H9 (cell line): Measurements from ENCODE around the gene ENOSF1. TPM values are rescaled to one million over a fixed set of nuclear protein-coding genes. Genes with fewer than 3 reads are reported as not detected.

ENCODE experiments used
- DNase-seq: peaks from one replicate; pipeline ENCODE4 v3.0.0-alpha.2; 2017
- H2AFZ ChIP-seq: one replicate; pipeline ENCODE4 v1.6.1; 2013; ENCODE audit warnings: mild to moderate bottlenecking, low read length, control low read depth, moderate library complexity
- H2AK5ac ChIP-seq: 2 replicates; pipeline ENCODE4 v1.6.1; 2013; ENCODE audit warnings: low read length, control low read depth, mixed read lengths; ENCODE audit not compliant: insufficient read length
- H2BK120ac ChIP-seq: one replicate; pipeline ENCODE4 v1.6.1; 2013; ENCODE audit warnings: low read depth, mild to moderate bottlenecking, low read length, control low read depth, inconsistent platforms; ENCODE audit not compliant: poor library complexity, severe bottlenecking
- H2BK12ac ChIP-seq: 2 replicates; pipeline ENCODE4 v1.6.1; 2013; ENCODE audit warnings: low read length, control low read depth, mixed read lengths, low read depth; ENCODE audit not compliant: insufficient read length
- H2BK15ac ChIP-seq: 2 replicates; pipeline ENCODE4 v1.6.1; 2013; ENCODE audit warnings: low read depth, low read length, control low read depth
- H2BK20ac ChIP-seq: one replicate; pipeline ENCODE4 v1.6.1; 2013; ENCODE audit warnings: low read depth, mild to moderate bottlenecking, low read length, control low read depth, inconsistent platforms; ENCODE audit not compliant: poor library complexity, severe bottlenecking
- H2BK5ac ChIP-seq: 2 replicates; pipeline ENCODE4 v1.6.1; 2013; ENCODE audit warnings: low read length, control low read depth, mixed read lengths; ENCODE audit not compliant: insufficient read length
- H3K14ac ChIP-seq: 2 replicates; pipeline ENCODE4 v1.6.1; 2013; ENCODE audit warnings: low read length, control low read depth; ENCODE audit not compliant: insufficient read depth
- H3K18ac ChIP-seq: 2 replicates; pipeline ENCODE4 v1.6.1; 2013; ENCODE audit warnings: low read depth, mild to moderate bottlenecking, mixed read lengths, low read length, control low read depth; ENCODE audit not compliant: insufficient read length
- H3K23ac ChIP-seq: 2 replicates; pipeline ENCODE4 v1.6.1; 2013; ENCODE audit warnings: low read length, control low read depth, mixed read lengths, low read depth; ENCODE audit not compliant: insufficient read length
- H3K23me2 ChIP-seq: 2 replicates; pipeline ENCODE4 v1.6.1; 2013; ENCODE audit warnings: low read depth, mild to moderate bottlenecking, mixed read lengths, low read length, control low read depth; ENCODE audit not compliant: insufficient read length, poor library complexity, severe bottlenecking
- H3K27ac ChIP-seq: 2 replicates; pipeline ENCODE4 v1.5.1; 2013; ENCODE audit warnings: low read length, control low read depth, mixed read lengths, low read depth; ENCODE audit not compliant: insufficient read length
- H3K27me3 ChIP-seq: 2 replicates; pipeline ENCODE4 v1.6.1; 2013; ENCODE audit warnings: low read length, control low read depth, inconsistent platforms; ENCODE audit not compliant: insufficient read depth
- H3K4ac ChIP-seq: 2 replicates; pipeline ENCODE4 v1.6.1; 2013; ENCODE audit warnings: low read depth, mild to moderate bottlenecking, control low read depth, inconsistent platforms, low read length, moderate library complexity
- H3K4me1 ChIP-seq: 2 replicates; pipeline ENCODE4 v1.6.1; 2013; ENCODE audit warnings: low read length, control low read depth, inconsistent platforms; ENCODE audit not compliant: insufficient read depth
- H3K4me2 ChIP-seq: 2 replicates; pipeline ENCODE4 v1.6.1; 2013; ENCODE audit warnings: low read length, control low read depth, mixed read lengths; ENCODE audit not compliant: insufficient read length, insufficient read depth
- H3K56ac ChIP-seq: 2 replicates; pipeline ENCODE4 v1.6.1; 2013; ENCODE audit warnings: low read depth, mild to moderate bottlenecking, mixed read lengths, low read length, control low read depth; ENCODE audit not compliant: insufficient read length
- H3K79me1 ChIP-seq: 2 replicates; pipeline ENCODE4 v1.6.1; 2013; ENCODE audit warnings: low read depth, mild to moderate bottlenecking, moderate library complexity, low read length, control low read depth, inconsistent platforms; ENCODE audit not compliant: insufficient read depth, poor library complexity, severe bottlenecking
- H3K79me2 ChIP-seq: 2 replicates; pipeline ENCODE4 v1.6.1; 2013; ENCODE audit warnings: low read length, control low read depth, inconsistent platforms; ENCODE audit not compliant: insufficient read depth
- H3K9ac ChIP-seq: 2 replicates; pipeline ENCODE4 v1.6.1; 2013; ENCODE audit warnings: low read length, control low read depth, mixed read lengths; ENCODE audit not compliant: insufficient read length; ENCODE audit errors: extremely low read depth
- H3K9me3 ChIP-seq: one replicate; pipeline ENCODE4 v1.6.1; 2013; ENCODE audit warnings: low read depth, low read length, inconsistent platforms; ENCODE audit not compliant: control insufficient read depth
- H3T11ph ChIP-seq: one replicate; pipeline ENCODE4 v1.6.1; 2013; ENCODE audit warnings: mild to moderate bottlenecking, low read length, control low read depth, inconsistent platforms
- H4K20me1 ChIP-seq: one replicate; pipeline ENCODE4 v1.6.1; 2013; ENCODE audit not compliant: control insufficient read depth, insufficient read length, insufficient read depth
- H4K5ac ChIP-seq: 2 replicates; pipeline ENCODE4 v1.6.1; 2013; ENCODE audit warnings: low read depth, mild to moderate bottlenecking, mixed read lengths, low read length, control low read depth; ENCODE audit not compliant: insufficient read length
- H4K8ac ChIP-seq: replicated peaks from 2 replicates; pipeline ENCODE4 v1.6.1; 2013; ENCODE audit warnings: low read length, control low read depth, mixed read lengths, low read depth; ENCODE audit not compliant: insufficient read length
- H4K91ac ChIP-seq: 2 replicates; pipeline ENCODE4 v1.6.1; 2013; ENCODE audit warnings: low read depth, mild to moderate bottlenecking, moderate library complexity, mixed read lengths, low read length, control low read depth; ENCODE audit not compliant: insufficient read length
- H3K27ac Mint-ChIP-seq, 3 experiments: 2 replicates in 2 of 3; 3 replicates in 1 of 3; pipeline ENCODE4 v1.8.0; 2020 to 2021; ENCODE audit warnings: mixed read lengths in 3 of 3, mild to moderate bottlenecking in 1 of 3, moderate library complexity in 1 of 3
- H3K27me3 Mint-ChIP-seq: 2 replicates; pipeline ENCODE4 v1.8.0; 2021; ENCODE audit warnings: low read depth, mild to moderate bottlenecking, moderate library complexity, mixed read lengths
- H3K36me3 Mint-ChIP-seq, 3 experiments: 2 replicates in 2 of 3; 3 replicates in 1 of 3; pipeline ENCODE4 v1.8.0; 2020 to 2021; ENCODE audit warnings: low read depth in 3 of 3, mixed read lengths in 3 of 3; ENCODE audit not compliant: insufficient read depth in 1 of 3
- H3K4me1 Mint-ChIP-seq, 2 experiments: 2 replicates each; pipeline ENCODE4 v1.8.0; 2020; ENCODE audit warnings: mixed read lengths in 2 of 2
- H3K4me3 Mint-ChIP-seq, 2 experiments: 2 replicates in 1 of 2; 3 replicates in 1 of 2; pipeline ENCODE4 v1.8.0; 2020 to 2021; ENCODE audit warnings: mild to moderate bottlenecking in 2 of 2, mixed read lengths in 2 of 2, moderate library complexity in 1 of 2
- H3K9me3 Mint-ChIP-seq, 2 experiments: 2 replicates in 1 of 2; 3 replicates in 1 of 2; pipeline ENCODE4 v1.8.0; 2020; ENCODE audit warnings: mild to moderate bottlenecking in 2 of 2, mixed read lengths in 2 of 2, moderate library complexity in 1 of 2
- CTCF ChIP-seq: fragments of 200-600 bp; sonication (generic); conservative IDR thresholded peaks from 3 replicates; pipeline ENCODE4 v1.8.0; 2021; ENCODE audit warnings: antibody characterized with exemption, mild to moderate bottlenecking
- WGBS: extraction: QIAGEN DNeasy Blood & Tissue Kit; methylation state at CpG from one replicate; pipeline ENCODE4 v1.1.7; 2013; ENCODE audit warnings: missing lambda C conversion rate, low lambda C conversion rate, mixed read lengths; ENCODE audit not compliant: insufficient read length; ENCODE audit errors: extremely low coverage; 5-methylcytosine and 5-hydroxymethylcytosine counted together
- total RNA-seq: library from RNA; stranded (reverse); gene quantifications from 2 replicates; pipeline ENCODE4 v1.2.1, GENCODE V29; 2021

Gene ENOSF1
- total RNA-seq, 1 experiment from 2014 or later = 40.3 TPM

- Histone ChIP-seq H2BK12ac (no peak overlapping the region), H2BK5ac (no peak overlapping the region), H4K8ac (no peak overlapping the region), H3K23me2 (no peaks in the 10 kb centered on the region), H4K91ac (no peak overlapping the region), H3K56ac (no peak overlapping the region), H3K27ac (no peak overlapping the region), H3K4me1 (no peaks in the 10 kb centered on the region; the same call in 1 of the 2 replicates), H2BK120ac (no peak overlapping the region), H3K4ac (no peak overlapping the region), H3K4me2 (no peak overlapping the region), H3K23ac (no peak overlapping the region), H3K18ac (no peak overlapping the region), H3K14ac (no peak overlapping the region), H2AK5ac (no peak overlapping the region), H4K5ac (no peak overlapping the region), H3K79me1 (peaks cover 3% of the 10 kb centered on the region), H3K27me3 (no peaks in the 10 kb centered on the region), H2AFZ (no peak overlapping the region), H2BK20ac (no peak overlapping the region), H2BK15ac (no peak overlapping the region), H4K20me1 (no peaks in the 10 kb centered on the region), H3K79me2 (no peaks in the 10 kb centered on the region), H3K9ac (no peak overlapping the region), H3K9me3 (no peaks in the 10 kb centered on the region), H3T11ph (no peak overlapping the region)
- no CpG with 5 or more reads among the region's 4 CpGs for WGBS
- no peak for TF ChIP-seq CTCF
- H3K36me3 Mint-ChIP-seq = no peaks in the 10 kb centered on the region
- no peak for DNase-seq
- no peak overlapping the region for H3K27ac Mint-ChIP-seq
- no peaks in the 10 kb centered on the region for H3K27me3 Mint-ChIP-seq
- no peak overlapping the region for H3K4me3 Mint-ChIP-seq
- no peaks in the 10 kb centered on the region for H3K9me3 Mint-ChIP-seq
- H3K4me1 Mint-ChIP-seq = peaks cover 27 to 30% of the 10 kb centered on the region in 2 experiments
Observed at GRCh38 chr18:652131-652530, 60.3 kb downstream of the ENOSF1 start.
